Measurements from ENCODE around the gene OTUB2.

DNA sequence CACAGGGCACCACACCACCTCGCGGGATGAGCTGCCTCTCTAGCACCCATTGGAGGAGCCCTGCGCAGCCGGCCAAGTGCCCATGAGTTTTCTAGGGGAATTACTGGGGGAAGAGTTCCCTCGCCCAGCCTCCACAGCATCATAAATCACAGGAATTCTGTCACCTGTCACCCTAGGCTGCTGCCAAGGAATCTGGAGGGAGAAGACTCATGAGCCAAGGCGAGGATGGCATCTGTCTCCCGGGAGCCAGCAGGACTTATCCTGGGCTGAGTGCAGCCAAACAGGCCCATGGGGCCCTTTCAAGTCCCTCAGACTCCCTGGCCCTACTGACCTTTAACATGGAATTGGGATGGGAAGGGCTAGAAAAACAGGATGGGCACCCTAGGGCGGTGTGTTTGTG, 7.8 kb upstream of the OTUB2 start:
- no peak for TF ChIP-seq POLR2A (IDR thresholded peaks at IDR 0.05; ENCODE audit: low read depth, low read length)
- TF ChIP-seq POLR2AphosphoS5 (IDR thresholded peaks at IDR 0.05; ENCODE audit: low read depth, low read length), result no peak
- no peak for TF ChIP-seq PAX5 (IDR thresholded peaks at IDR 0.05; ENCODE audit: insufficient read depth, low read length, severe bottlenecking)
- TF ChIP-seq TAF1 (IDR thresholded peaks at IDR 0.05; ENCODE audit: low read depth, low read length), result no peak
- no peak for TF ChIP-seq POU2F2 (IDR thresholded peaks at IDR 0.05; ENCODE audit: low read depth, low read length)
- no peak for TF ChIP-seq SPI1 (IDR thresholded peaks at IDR 0.05; ENCODE audit: low read depth, low read length)
